Adrenal gland (tissue), 12 donors: Measurements from ENCODE around the gene AFAP1L2. TPM values are rescaled to one million over a fixed set of nuclear protein-coding genes. Genes with fewer than 3 reads are reported as not detected.

Source experiments
- DNase-seq, 7 donors: peaks; one replicate each; pipeline ENCODE4 v3.0.0-alpha.2; 2019 to 2020
- H3K27ac ChIP-seq, 5 donors: fragments of 200-600 bp; sonication (generic) in 4 of 5; 1 replicate in 3 of 5; 2 replicates in 2 of 5; pipeline versions ENCODE4 v1.5.1 to v1.8.0; 2016 to 2020; ENCODE audit warnings: mild to moderate bottlenecking in 1 of 5
- H3K27me3 ChIP-seq: fragments of 200-600 bp; 2 replicates; pipeline ENCODE4 v1.8.0; 2021
- H3K36me3 ChIP-seq, 2 donors: fragments of 200-600 bp; replicated peaks in 1 of 2; 1 replicate in 1 of 2; 2 replicates in 1 of 2; pipeline versions ENCODE4 v1.5.1 to v1.8.0; 2018 to 2022
- H3K4me1 ChIP-seq, 2 donors: fragments of 200-600 bp; replicated peaks in 1 of 2; 1 replicate in 1 of 2; 2 replicates in 1 of 2; pipeline versions ENCODE4 v1.5.1 to v1.8.0; 2018 to 2021
- H3K4me3 ChIP-seq, 4 donors: fragments of 200-600 bp; sonication (generic) in 3 of 4; one replicate each; pipeline ENCODE4 v1.5.1; 2016 to 2018
- H3K9me3 ChIP-seq, 3 donors: fragments of 200-600 bp; sonication (generic) in 1 of 3; replicated peaks in 1 of 3; 1 replicate in 2 of 3; 2 replicates in 1 of 3; pipeline versions ENCODE4 v1.5.1 to v1.8.0; 2016 to 2021
- POLR2A ChIP-seq, 2 donors: fragments of 450-650 bp; IDR thresholded peaks; one replicate each; pipeline ENCODE4 v1.6.1; 2017; ENCODE audit warnings: antibody characterized with exemption in 2 of 2, mild to moderate bottlenecking in 2 of 2, moderate library complexity in 1 of 2
- WGBS, 4 donors: extraction: QIAGEN DNeasy Blood & Tissue Kit in 2 of 4; methylation state at CpG; one replicate each; pipeline versions ENCODE4 v1.1.5 to v1.1.7; 2013 to 2017; 5-methylcytosine and 5-hydroxymethylcytosine counted together
- intact Hi-C, 2 donors: fragments of 100-400 bp; cut with DNase I; formaldehyde crosslinking; loops; one replicate each; pipeline versions ENCODE4 v1.14.1 to v1.15.0; 2022 to 2023
- polyA plus RNA-seq, 3 donors: library from polyadenylated mRNA; stranded (reverse); fragments of 200-250 nt in 2 of 3; fragments of 350-450 nt in 1 of 3; fragmentation: Illumina TruSeq in 1 of 3; extraction: RNeasy Lipid Tissue Mini Kit (QIAGEN cat#74804) in 1 of 3; gene quantifications; one replicate each; pipeline ENCODE4 v1.2.3, GENCODE V29; 2013 to 2014
- total RNA-seq, 9 donors: library from RNA; depleted of rRNA in 4 of 9; stranded (reverse); fragments of >200 nt in 4 of 9; fragments of 120-200 nt in 1 of 9; fragmentation: NEBNext Ultra II Directional in 1 of 9; extraction: Animal tissue kit (Norgen Biotek cat#: 25700) in 1 of 9; gene quantifications; one replicate each; pipeline versions ENCODE4 v1.1.0 to v1.2.4, GENCODE V29; 2013 to 2023
- TF ChIP-seq, protein P1 (sequence below), 6 experiments: fragments of 450-650 bp in 4 of 6; fragments of 200-600 bp in 2 of 6; sonication (generic) in 1 of 6; IDR thresholded peaks; 1 replicate in 5 of 6; 2 replicates in 1 of 6; pipeline versions ENCODE4 v1.5.1 to v1.8.0; 2016 to 2021; ENCODE audit warnings: antibody characterized with exemption in 6 of 6, mild to moderate bottlenecking in 2 of 6, moderate library complexity in 1 of 6
- donor health status: healthy with polysubstance abuse.
- donor health status: Bipolar disorder and iron deficiency.
- donor health status: DM: yes; HTN: yes; CAD: no.
- donor health status: DM: no; HTN: no; CAD: no.
- donor health status: DM: no; HTN: no; CAD: no.
- donor health status: DM: yes; HTN: yes; CAD: no.

Gene AFAP1L2
- total and polyA plus RNA-seq, 12 donors, result 1.4 to 9.4 (median 3.7) TPM

DNA sequence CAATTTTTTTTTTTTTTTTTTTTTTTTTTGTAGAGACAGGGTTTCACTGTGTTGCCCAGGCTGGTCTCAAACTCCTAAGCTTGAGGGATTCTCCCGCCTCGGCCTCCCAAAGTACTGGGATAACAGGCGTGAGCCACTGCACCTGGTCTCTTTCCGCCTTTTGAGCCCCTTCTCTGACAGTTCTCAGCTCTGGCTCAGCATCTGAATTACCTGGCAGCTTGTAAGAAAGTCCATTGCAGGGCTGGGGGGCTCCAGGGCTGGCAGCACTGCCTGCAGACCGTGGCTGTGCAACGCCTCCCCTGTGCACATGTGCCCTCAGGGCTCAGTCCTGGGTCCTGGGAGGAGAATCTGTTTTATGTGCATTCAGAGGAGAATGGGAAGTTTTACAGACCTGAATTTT, 127.6 kb downstream of the AFAP1L2 start:
- Histone ChIP-seq H3K9me3 (no peaks in the 10 kb centered on the region), H3K36me3 (no peaks in the 10 kb centered on the region), H3K4me3 (no peak overlapping the region), H3K4me1 (no peaks in the 10 kb centered on the region), H3K27me3 (peaks cover 7% of the 10 kb centered on the region), H3K27ac (no peak overlapping the region)
- 88 to 95% (median 92%) methylated on average over 6 of the region's 6 CpGs for WGBS, 4 donors
- TF ChIP-seq POLR2A (IDR thresholded peaks at IDR 0.05), result no peak
- TF ChIP-seq, protein P1, sequence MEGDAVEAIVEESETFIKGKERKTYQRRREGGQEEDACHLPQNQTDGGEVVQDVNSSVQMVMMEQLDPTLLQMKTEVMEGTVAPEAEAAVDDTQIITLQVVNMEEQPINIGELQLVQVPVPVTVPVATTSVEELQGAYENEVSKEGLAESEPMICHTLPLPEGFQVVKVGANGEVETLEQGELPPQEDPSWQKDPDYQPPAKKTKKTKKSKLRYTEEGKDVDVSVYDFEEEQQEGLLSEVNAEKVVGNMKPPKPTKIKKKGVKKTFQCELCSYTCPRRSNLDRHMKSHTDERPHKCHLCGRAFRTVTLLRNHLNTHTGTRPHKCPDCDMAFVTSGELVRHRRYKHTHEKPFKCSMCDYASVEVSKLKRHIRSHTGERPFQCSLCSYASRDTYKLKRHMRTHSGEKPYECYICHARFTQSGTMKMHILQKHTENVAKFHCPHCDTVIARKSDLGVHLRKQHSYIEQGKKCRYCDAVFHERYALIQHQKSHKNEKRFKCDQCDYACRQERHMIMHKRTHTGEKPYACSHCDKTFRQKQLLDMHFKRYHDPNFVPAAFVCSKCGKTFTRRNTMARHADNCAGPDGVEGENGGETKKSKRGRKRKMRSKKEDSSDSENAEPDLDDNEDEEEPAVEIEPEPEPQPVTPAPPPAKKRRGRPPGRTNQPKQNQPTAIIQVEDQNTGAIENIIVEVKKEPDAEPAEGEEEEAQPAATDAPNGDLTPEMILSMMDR (IDR thresholded peaks at IDR 0.05), result no peak
- DNase-seq, result no peak
- intact Hi-C loops, result no loop called here

DNA sequence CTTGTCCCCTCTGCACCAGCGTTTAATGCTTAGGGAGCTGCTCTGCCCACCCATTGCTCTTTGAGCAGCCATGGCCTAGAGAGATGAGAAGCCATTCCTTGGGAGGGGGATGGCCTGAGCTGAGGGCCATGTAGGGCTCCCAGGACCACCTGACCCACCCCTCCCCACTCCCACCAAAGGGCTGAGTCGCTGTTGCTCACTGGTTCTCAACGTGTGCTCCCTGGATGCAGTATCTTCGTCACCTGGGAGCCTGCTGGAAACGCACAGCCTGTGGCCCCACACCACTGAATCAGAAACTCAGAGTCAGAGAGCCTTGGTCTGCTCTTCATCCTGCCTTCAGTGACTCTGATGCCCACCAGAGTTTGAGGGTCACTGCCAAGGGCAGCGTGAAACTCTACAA, 128.2 kb downstream of the AFAP1L2 start:
- Histone ChIP-seq H3K4me3 (no peak overlapping the region), H3K27ac (no peak overlapping the region), H3K36me3 (no peaks in the 10 kb centered on the region), H3K27me3 (peaks cover under 1% of the 10 kb centered on the region), H3K4me1 (no peaks in the 10 kb centered on the region), H3K9me3 (no peaks in the 10 kb centered on the region)
- intact Hi-C loops, result no loop called here
- no peak for TF ChIP-seq POLR2A (IDR thresholded peaks at IDR 0.05)
- TF ChIP-seq, protein P1 (IDR thresholded peaks at IDR 0.05), result no peak
- no peak for DNase-seq
- 74 to 81% (median 76%) methylated on average over 6 of the region's 6 CpGs for WGBS, 4 donors

DNA sequence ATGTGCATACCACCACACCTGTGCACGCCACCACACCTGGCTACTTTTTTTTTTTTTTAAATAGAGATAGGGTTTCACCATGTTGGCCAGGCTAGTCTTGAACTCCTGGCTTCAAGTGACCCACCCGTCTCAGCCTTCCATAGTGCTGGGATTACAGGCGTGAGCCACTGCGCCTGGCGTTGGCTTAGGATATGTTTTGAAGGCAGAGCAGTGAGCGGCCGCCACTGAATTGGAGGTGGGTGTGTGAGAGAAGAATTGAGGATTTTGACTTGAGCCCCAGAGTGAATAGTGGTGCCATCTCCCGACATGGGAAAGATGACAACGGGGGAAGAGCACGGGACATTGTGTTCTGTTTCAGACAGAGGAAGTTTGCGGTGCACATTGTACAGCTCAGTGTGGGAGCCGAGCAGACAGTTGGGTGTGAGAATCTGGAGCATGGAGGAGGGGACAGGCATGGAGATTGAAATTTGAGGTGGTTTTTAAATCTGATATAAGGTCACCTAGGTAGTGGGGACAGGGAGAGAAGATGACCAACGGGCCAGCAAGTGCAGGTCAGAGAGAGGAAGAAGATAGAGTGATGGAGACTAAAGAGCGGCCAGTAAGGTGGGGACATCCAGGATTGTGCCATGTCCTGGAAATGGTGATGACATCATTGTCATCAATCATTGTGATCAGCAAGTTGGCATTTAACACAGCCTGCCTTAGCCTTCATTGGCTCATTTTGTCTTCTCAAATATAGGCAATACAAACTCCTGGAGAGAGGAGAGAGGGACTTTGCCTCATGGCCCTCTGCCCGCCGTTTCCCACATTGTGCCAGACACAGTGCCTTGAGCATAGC, 129.5 kb downstream of the AFAP1L2 start:
- no peaks in the 10 kb centered on the region for H3K4me1 ChIP-seq
- intact Hi-C loops, result no loop called here
- no peaks in the 10 kb centered on the region for H3K36me3 ChIP-seq
- no peaks in the 10 kb centered on the region for H3K27me3 ChIP-seq
- H3K27ac ChIP-seq, result no peak overlapping the region
- H3K4me3 ChIP-seq, result no peak overlapping the region
- H3K9me3 ChIP-seq, result no peaks in the 10 kb centered on the region
- WGBS, 4 donors, result 85 to 90% (median 89%) methylated on average over 15 to 16 of the region's 16 CpGs
- no peak for DNase-seq
- TF ChIP-seq POLR2A (IDR thresholded peaks at IDR 0.05), result no peak
- TF ChIP-seq, protein P1 (IDR thresholded peaks at IDR 0.05), result no peak

DNA sequence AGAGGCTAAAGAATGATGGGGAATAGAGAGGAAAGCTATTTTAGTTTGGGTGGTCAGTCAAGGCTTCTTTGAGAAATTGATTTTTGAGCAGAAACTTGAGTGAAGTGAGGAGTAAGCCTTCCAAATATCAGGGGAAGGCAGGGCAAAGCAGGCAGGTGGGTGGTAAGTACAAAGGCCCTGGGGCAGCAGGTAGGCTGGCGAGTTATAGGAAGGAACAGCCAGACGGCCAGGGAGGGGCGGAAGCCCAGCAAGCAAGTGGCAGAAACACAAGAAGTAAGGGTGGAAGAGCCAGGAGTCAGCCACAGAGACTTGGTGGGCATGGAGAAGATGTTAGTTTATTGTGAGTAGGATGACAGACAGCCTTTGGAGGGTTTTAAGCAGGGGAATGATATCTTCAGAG, 130.4 kb downstream of the AFAP1L2 start:
- H3K36me3 ChIP-seq, result no peaks in the 10 kb centered on the region
- intact Hi-C loops, result no loop called here
- no peak for DNase-seq
- no peaks in the 10 kb centered on the region for H3K4me1 ChIP-seq
- 75 to 89% (median 81%) methylated on average over 3 of the region's 3 CpGs for WGBS, 4 donors
- no peak overlapping the region for H3K27ac ChIP-seq
- no peak for TF ChIP-seq POLR2A (IDR thresholded peaks at IDR 0.05)
- TF ChIP-seq, protein P1 (IDR thresholded peaks at IDR 0.05), result no peak
- H3K9me3 ChIP-seq, result no peaks in the 10 kb centered on the region
- no peaks in the 10 kb centered on the region for H3K27me3 ChIP-seq
- no peak overlapping the region for H3K4me3 ChIP-seq
